Endothelial cell of umbilical vein (primary cell): ENCODE data around the gene ZNF428. TPM values are rescaled to one million over a fixed set of nuclear protein-coding genes. Genes with fewer than 3 reads are reported as not detected.

Experiments
- BruUV-seq: library from RNA; stranded (reverse); fragments of 400-500 nt; replicated peaks from 2 replicates; lab custom pipeline; 2021; lab: Mats Ljungman, UMichigan
- CTCF ChIA-PET: fragments of 300-600, 350-600 bp; sonication (Branson Sonifier 250); formaldehyde crosslinking; loops from one replicate; lab custom pipeline; 2021; ENCODE audit warnings: antibody characterized with exemption, inconsistent platforms; lab: Charles Lee
- POLR2A ChIA-PET: fragments of 300-600, 350-600 bp; sonication (Branson Sonifier 250); formaldehyde crosslinking; loops from one replicate; lab custom pipeline; 2021; ENCODE audit warnings: antibody characterized with exemption, inconsistent platforms; lab: Charles Lee
- DNase-seq: peaks from one replicate; pipeline ENCODE4 v3.0.0-alpha.2; 2011; ENCODE audit warnings: low read depth, low spot score
- FAIRE-seq: peaks from 2 replicates; lab custom pipeline; 2011; peaks lifted over from hg19 to GRCh38; lab: Jason Lieb, UNC
- H2AFZ ChIP-seq: 2 replicates; pipeline ENCODE4 v1.6.0; 2012; ENCODE audit warnings: low read depth, low read length, control low read depth, inconsistent platforms
- H3K27ac ChIP-seq: 2 replicates; pipeline ENCODE4 v1.5.1; 2011; ENCODE audit warnings: low read depth, mild to moderate bottlenecking, control low read depth, low read length, moderate library complexity; ENCODE audit not compliant: insufficient read depth
- H3K27me3 ChIP-seq, 2 experiments: 2 replicates each; pipeline versions ENCODE4 v1.6.0 to v1.6.1; 2011; ENCODE audit warnings: low read length in 2 of 2, mixed read lengths in 1 of 2; ENCODE audit not compliant: control insufficient read depth in 2 of 2, insufficient read depth in 2 of 2
- H3K36me3 ChIP-seq, 2 experiments: 2 replicates in 1 of 2; 3 replicates in 1 of 2; pipeline ENCODE4 v1.5.1; 2011; ENCODE audit warnings: low read length in 2 of 2, mild to moderate bottlenecking in 1 of 2, moderate library complexity in 1 of 2; ENCODE audit not compliant: control insufficient read depth in 2 of 2, insufficient read depth in 2 of 2; ENCODE audit errors: extremely low read depth in 1 of 2
- H3K4me1 ChIP-seq: 3 replicates; pipeline ENCODE4 v1.5.1; 2011; ENCODE audit warnings: mild to moderate bottlenecking, low read length; ENCODE audit not compliant: control insufficient read depth, insufficient read depth; ENCODE audit errors: extremely low read depth
- H3K4me2 ChIP-seq: 2 replicates; pipeline ENCODE4 v1.6.1; 2011; ENCODE audit warnings: low read length, control low read depth, mixed read lengths; ENCODE audit not compliant: insufficient read depth
- H3K4me3 ChIP-seq, 3 experiments: fragments of 200-600 bp in 1 of 3; sonication (generic), shearing (Covaris generic) in 1 of 3; replicated peaks in 1 of 3; 2 replicates each; pipeline ENCODE4 v1.5.1; 2011 to 2016; ENCODE audit warnings: control low read depth in 3 of 3, low read length in 3 of 3, mild to moderate bottlenecking in 2 of 3, inconsistent platforms in 1 of 3, low read depth in 1 of 3, moderate library complexity in 1 of 3; ENCODE audit not compliant: insufficient read depth in 1 of 3
- H3K79me2 ChIP-seq: 2 replicates; pipeline ENCODE4 v1.6.0; 2012; ENCODE audit warnings: low read length, inconsistent platforms; ENCODE audit not compliant: control insufficient read depth, insufficient read depth
- H3K9ac ChIP-seq: replicated peaks from 2 replicates; pipeline ENCODE3; 2011; ENCODE audit warnings: low read length, control low read depth; ENCODE audit not compliant: insufficient read depth; ENCODE audit errors: extremely low read depth
- H3K9me1 ChIP-seq: replicated peaks from 3 replicates; pipeline ENCODE4 v1.6.0; 2011; ENCODE audit warnings: mild to moderate bottlenecking, low read length; ENCODE audit not compliant: control insufficient read depth, insufficient read depth; ENCODE audit errors: extremely low read depth
- H3K9me3 ChIP-seq: replicated peaks from 2 replicates; pipeline ENCODE4 v1.5.1; 2012; ENCODE audit warnings: low read length, inconsistent platforms; ENCODE audit not compliant: control insufficient read depth, insufficient read depth
- H4K20me1 ChIP-seq: replicated peaks from 2 replicates; pipeline ENCODE3; 2011; ENCODE audit warnings: mild to moderate bottlenecking, low read length; ENCODE audit not compliant: control insufficient read depth, insufficient read depth; ENCODE audit errors: extremely low read depth
- EZH2 ChIP-seq: IDR thresholded peaks from 2 replicates; pipeline ENCODE4 v1.6.1; 2012; ENCODE audit warnings: borderline replicate concordance, low read depth, mild to moderate bottlenecking, moderate library complexity, low read length, inconsistent platforms; ENCODE audit not compliant: severe bottlenecking
- FOS ChIP-seq: IDR thresholded peaks from 2 replicates; pipeline ENCODE4 v1.6.1; 2011; ENCODE audit warnings: mild to moderate bottlenecking, low read length, moderate library complexity, borderline replicate concordance; ENCODE audit not compliant: insufficient read depth
- GATA2 ChIP-seq: IDR thresholded peaks from 2 replicates; pipeline ENCODE4 v1.7.0; 2011; ENCODE audit warnings: low read depth, mild to moderate bottlenecking, moderate library complexity, mixed read lengths, low read length; ENCODE audit not compliant: insufficient read length, insufficient read depth
- JUN ChIP-seq: IDR thresholded peaks from 2 replicates; pipeline ENCODE4 v1.6.1; 2011; ENCODE audit warnings: borderline replicate concordance, low read depth; ENCODE audit not compliant: insufficient read length, insufficient read depth
- MAX ChIP-seq: IDR thresholded peaks from 2 replicates; pipeline ENCODE4 v1.6.1; 2011; ENCODE audit not compliant: insufficient read depth, insufficient read length
- MYC ChIP-seq: IDR thresholded peaks from one replicate; pipeline ENCODE4 v1.6.1; 2011; ENCODE audit warnings: mild to moderate bottlenecking, low read depth, low read length
- POLR2A ChIP-seq: IDR thresholded peaks from 2 replicates; pipeline ENCODE4 v1.6.1; 2012; ENCODE audit warnings: low read depth, mild to moderate bottlenecking, control low read depth, low read length
- POLR2AphosphoS5 ChIP-seq: IDR thresholded peaks from 2 replicates; pipeline ENCODE4 v1.6.1; 2012; ENCODE audit warnings: low read depth, mild to moderate bottlenecking, control low read depth, low read length, moderate library complexity; ENCODE audit not compliant: insufficient read depth
- dilution Hi-C: fragments of 300-500 bp; cut with MboI; formaldehyde crosslinking; loops from one replicate; pipeline ENCODE4 v1.15.0; 2019; ENCODE audit warnings: low sequenced_read_pairs; ENCODE audit not compliant: extremely low pct_ligation_motif_present
- intact Hi-C: fragments of 100-400 bp; cut with micrococcal nuclease; formaldehyde crosslinking; loops from one replicate; pipeline ENCODE4 v1.10.0; 2022
- polyA plus RNA-seq, 4 experiments: library from polyadenylated mRNA; depleted of rRNA in 3 of 4; stranded (reverse) in 3 of 4; unstranded in 1 of 4; fragments of >200 nt; gene quantifications; 2 replicates each; pipeline versions ENCODE4 v1.2.1 to v1.2.3, GENCODE V29; 2011 to 2012; ENCODE audit warnings: missing spikeins in 1 of 4
- total RNA-seq: library from RNA; stranded (reverse); gene quantifications from 2 replicates; pipeline ENCODE4 v1.2.3, GENCODE V29; 2021
- TF ChIP-seq, protein P1 (sequence below), 2 donors: IDR thresholded peaks; 1 replicate in 1 of 2; 2 replicates in 1 of 2; pipeline ENCODE4 v1.5.1; 2011; ENCODE audit warnings: low read length in 2 of 2, mild to moderate bottlenecking in 2 of 2, moderate library complexity in 2 of 2, control low read depth in 1 of 2, inconsistent platforms in 1 of 2, low read depth in 1 of 2; ENCODE audit not compliant: insufficient read depth in 1 of 2; ENCODE audit errors: extremely low read depth in 1 of 2

The ZNF428 gene
- total and polyA plus RNA-seq, 2 donors (not counting 3 experiments of a cell fraction or from before 2014, with no cell fraction given): 29.2 to 56.2 TPM

- no peak for DNase-seq
- no peaks in the 10 kb centered on the region for H3K79me2 ChIP-seq
- no peaks in the 10 kb centered on the region for H3K36me3 ChIP-seq
- no peak overlapping the region for H2AFZ ChIP-seq
- H3K4me3 ChIP-seq: no peak overlapping the region
- no peak for FAIRE-seq
- no peaks in the 10 kb centered on the region for H3K9me3 ChIP-seq
- intact Hi-C loops (no loop called here), dilution Hi-C loops (no loop called here)
- no TSS peak for BruUV-seq
- CTCF ChIA-PET: interaction anchor here (1.2 kb wide), 1 partner anchor 19 kb away, joined by 4 read pairs; no protein-coding TSS in a partner anchor
- H3K4me1 ChIP-seq: peaks cover 7% of the 10 kb centered on the region
- no peak overlapping the region for H3K9ac ChIP-seq
- no peaks in the 10 kb centered on the region for H4K20me1 ChIP-seq
- peaks cover 13 to 16% of the 10 kb centered on the region in 2 experiments for H3K27me3 ChIP-seq
- POLR2A ChIA-PET: no interaction called here
- no peak overlapping the region for H3K27ac ChIP-seq
- H3K4me2 ChIP-seq: no peak overlapping the region
- no peaks in the 10 kb centered on the region for H3K9me1 ChIP-seq
- TF ChIP-seq POLR2AphosphoS5 (no peak), MYC (no peak), GATA2 (no peak), JUN (no peak), FOS (no peak), POLR2A (no peak), EZH2 (no peak), MAX (no peak)
- TF ChIP-seq, protein P1, sequence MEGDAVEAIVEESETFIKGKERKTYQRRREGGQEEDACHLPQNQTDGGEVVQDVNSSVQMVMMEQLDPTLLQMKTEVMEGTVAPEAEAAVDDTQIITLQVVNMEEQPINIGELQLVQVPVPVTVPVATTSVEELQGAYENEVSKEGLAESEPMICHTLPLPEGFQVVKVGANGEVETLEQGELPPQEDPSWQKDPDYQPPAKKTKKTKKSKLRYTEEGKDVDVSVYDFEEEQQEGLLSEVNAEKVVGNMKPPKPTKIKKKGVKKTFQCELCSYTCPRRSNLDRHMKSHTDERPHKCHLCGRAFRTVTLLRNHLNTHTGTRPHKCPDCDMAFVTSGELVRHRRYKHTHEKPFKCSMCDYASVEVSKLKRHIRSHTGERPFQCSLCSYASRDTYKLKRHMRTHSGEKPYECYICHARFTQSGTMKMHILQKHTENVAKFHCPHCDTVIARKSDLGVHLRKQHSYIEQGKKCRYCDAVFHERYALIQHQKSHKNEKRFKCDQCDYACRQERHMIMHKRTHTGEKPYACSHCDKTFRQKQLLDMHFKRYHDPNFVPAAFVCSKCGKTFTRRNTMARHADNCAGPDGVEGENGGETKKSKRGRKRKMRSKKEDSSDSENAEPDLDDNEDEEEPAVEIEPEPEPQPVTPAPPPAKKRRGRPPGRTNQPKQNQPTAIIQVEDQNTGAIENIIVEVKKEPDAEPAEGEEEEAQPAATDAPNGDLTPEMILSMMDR (IDR thresholded peaks at IDR 0.05; ENCODE audit: extremely low read depth in 1 of 2, insufficient read depth in 1 of 2, low read depth in 1 of 2, low read length in 2 of 2): no peak
Observed at GRCh38 chr19:43643326-43643725, 23.9 kb upstream of the ZNF428 start.
